Uterus (tissue), 4 donors: ENCODE data around the gene MLEC. TPM values are rescaled to one million over a fixed set of nuclear protein-coding genes. Genes with fewer than 3 reads are reported as not detected.
A peak's percentile ranks its signal among the peaks of the same experiment; 100 is the strongest.

ENCODE experiments used
- DNase-seq, 2 donors: peaks; one replicate each; pipeline ENCODE4 v3.0.0-alpha.2; 2019 to 2020
- H3K27ac ChIP-seq, 2 donors: fragments of 200-600 bp; sonication (generic); 1 replicate in 1 of 2; 2 replicates in 1 of 2; pipeline ENCODE4 v1.5.1; 2016 to 2018
- H3K27me3 ChIP-seq, 2 donors: fragments of 200-600 bp; sonication (generic); one replicate each; pipeline ENCODE4 v1.5.1; 2018 to 2019; ENCODE audit warnings: control low read depth in 1 of 2
- H3K36me3 ChIP-seq, 2 donors: fragments of 200-600 bp; sonication (generic); one replicate each; pipeline ENCODE4 v1.5.1; 2019; ENCODE audit warnings: control low read depth in 1 of 2
- H3K4me1 ChIP-seq, 2 donors: fragments of 200-600 bp; sonication (generic); one replicate each; pipeline ENCODE4 v1.5.1; 2018 to 2019; ENCODE audit warnings: control low read depth in 1 of 2
- H3K4me3 ChIP-seq, 2 donors: fragments of 200-600 bp; sonication (generic); 1 replicate in 1 of 2; 2 replicates in 1 of 2; pipeline ENCODE4 v1.5.1; 2018 to 2019; ENCODE audit warnings: mild to moderate bottlenecking in 1 of 2
- H3K9me3 ChIP-seq, 2 donors: fragments of 200-600 bp; sonication (generic); one replicate each; pipeline ENCODE4 v1.5.1; 2019; ENCODE audit warnings: control low read depth in 1 of 2
- POLR2A ChIP-seq, 2 donors: fragments of 450-650 bp; IDR thresholded peaks; one replicate each; pipeline ENCODE4 v1.6.1; 2016; ENCODE audit warnings: antibody characterized with exemption in 2 of 2, mild to moderate bottlenecking in 1 of 2, moderate library complexity in 1 of 2
- intact Hi-C: fragments of 100-400 bp; cut with DNase I; formaldehyde crosslinking; loops from one replicate; pipeline ENCODE4 v1.15.1; 2023; ENCODE audit warnings: low total_unique reads
- total RNA-seq, 4 donors: library from RNA; depleted of rRNA in 3 of 4; stranded (reverse); fragments of >200 nt in 3 of 4; gene quantifications; one replicate each; pipeline versions ENCODE4 v1.1.0 to v1.2.4, GENCODE V29; 2014 to 2023
- TF ChIP-seq, protein P1 (sequence below), 4 experiments: fragments of 200-600 bp in 2 of 4; fragments of 450-650 bp in 2 of 4; sonication (generic) in 2 of 4; IDR thresholded peaks; one replicate each; pipeline ENCODE4 v1.5.1; 2016 to 2019; ENCODE audit warnings: antibody characterized with exemption in 4 of 4, mild to moderate bottlenecking in 2 of 4, moderate library complexity in 1 of 4
- donor health status: DM: yes; HTN: yes; CAD: no.

Gene MLEC
- total RNA-seq, 4 donors from 2014 or later: 15.6 to 108 (median 53.5) TPM

DNA sequence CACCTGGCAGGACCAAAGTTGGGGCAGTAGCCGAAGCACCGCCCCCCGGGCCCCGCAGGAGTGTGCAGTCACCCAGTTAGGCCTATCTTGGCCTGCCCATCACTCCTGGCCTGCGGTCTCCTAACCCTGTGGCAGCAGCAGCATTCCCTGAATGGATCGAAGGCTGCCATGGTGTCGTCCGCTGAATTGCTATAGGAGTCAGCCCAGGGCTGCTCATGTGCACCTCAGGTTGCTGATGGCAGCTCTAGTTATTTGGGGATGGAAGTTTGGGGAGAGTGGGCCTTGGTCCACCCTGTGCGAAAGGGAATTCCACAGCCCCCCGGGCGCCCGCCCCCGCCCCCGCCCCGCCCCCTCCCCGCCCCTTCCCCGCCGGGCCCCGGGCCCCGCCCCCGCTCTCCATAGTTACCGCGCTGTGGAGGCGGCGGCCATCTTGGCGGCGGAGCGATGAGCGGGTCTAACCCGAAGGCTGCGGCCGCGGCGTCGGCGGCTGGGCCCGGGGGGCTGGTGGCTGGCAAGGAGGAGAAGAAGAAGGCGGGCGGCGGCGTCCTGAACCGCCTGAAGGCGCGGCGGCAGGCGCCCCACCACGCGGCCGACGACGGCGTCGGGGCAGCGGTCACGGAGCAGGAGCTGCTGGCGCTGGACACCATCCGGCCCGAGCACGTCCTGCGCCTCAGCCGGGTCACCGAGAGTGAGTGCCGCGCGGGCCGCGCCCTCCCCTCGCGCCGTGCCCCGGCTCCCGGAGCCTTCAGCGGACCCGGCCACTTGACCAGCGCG, 23.3 kb downstream of the MLEC start, which contains the start of gene UNC119B:
UNC119B (plus strand) TSS at position 428 of the 774 bp plus-strand sequence; CDS start at position 445, 17 bp downstream.
- intact Hi-C loops: loop anchor here (5.0 kb wide), 1 partner anchor 63 kb away; no protein-coding TSS in a partner anchor
- TF ChIP-seq, protein P1, sequence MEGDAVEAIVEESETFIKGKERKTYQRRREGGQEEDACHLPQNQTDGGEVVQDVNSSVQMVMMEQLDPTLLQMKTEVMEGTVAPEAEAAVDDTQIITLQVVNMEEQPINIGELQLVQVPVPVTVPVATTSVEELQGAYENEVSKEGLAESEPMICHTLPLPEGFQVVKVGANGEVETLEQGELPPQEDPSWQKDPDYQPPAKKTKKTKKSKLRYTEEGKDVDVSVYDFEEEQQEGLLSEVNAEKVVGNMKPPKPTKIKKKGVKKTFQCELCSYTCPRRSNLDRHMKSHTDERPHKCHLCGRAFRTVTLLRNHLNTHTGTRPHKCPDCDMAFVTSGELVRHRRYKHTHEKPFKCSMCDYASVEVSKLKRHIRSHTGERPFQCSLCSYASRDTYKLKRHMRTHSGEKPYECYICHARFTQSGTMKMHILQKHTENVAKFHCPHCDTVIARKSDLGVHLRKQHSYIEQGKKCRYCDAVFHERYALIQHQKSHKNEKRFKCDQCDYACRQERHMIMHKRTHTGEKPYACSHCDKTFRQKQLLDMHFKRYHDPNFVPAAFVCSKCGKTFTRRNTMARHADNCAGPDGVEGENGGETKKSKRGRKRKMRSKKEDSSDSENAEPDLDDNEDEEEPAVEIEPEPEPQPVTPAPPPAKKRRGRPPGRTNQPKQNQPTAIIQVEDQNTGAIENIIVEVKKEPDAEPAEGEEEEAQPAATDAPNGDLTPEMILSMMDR (IDR thresholded peaks at IDR 0.05): peak in 1 of 4 experiments; percentile 22
- peak in 1 of 2 donors; percentile 43 for TF ChIP-seq POLR2A (IDR thresholded peaks at IDR 0.05)

DNA sequence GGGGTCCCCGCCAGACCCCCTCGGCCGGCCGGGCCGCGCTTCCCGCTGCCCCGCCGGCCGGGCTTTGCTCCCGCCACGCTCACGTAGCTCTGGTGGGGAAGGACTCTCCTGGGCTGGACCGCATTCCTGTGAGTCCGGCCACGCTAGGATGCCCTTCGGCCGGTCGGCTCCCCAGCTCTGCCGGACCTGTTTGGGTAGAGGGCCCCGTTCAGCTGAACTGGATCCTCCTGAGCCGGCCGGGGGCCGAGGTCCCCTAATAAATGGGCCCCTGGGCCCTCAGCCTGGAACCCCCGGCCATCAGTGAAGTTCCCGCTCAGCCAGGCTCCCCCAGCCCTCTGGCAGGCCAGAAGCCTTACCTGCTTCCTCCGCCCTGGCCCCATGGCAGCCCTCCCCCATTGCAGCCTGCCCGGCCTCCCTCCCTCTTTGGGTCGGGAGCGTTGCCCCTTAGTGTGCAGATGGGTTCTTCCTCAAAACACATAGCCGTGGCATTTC, 23.9 kb downstream of the MLEC start:
- H3K27me3 ChIP-seq: no peaks in the 10 kb centered on the region
- peak overlapping the region; percentile 88 to 89 for H3K27ac ChIP-seq
- intact Hi-C loops: loop anchor here (5.0 kb wide), 1 partner anchor 64 kb away; no protein-coding TSS in a partner anchor
- DNase-seq: peak; percentile 22 to 27
- H3K4me1 ChIP-seq: peaks cover 0 to 7% of the 10 kb centered on the region in 2 donors
- no peak for TF ChIP-seq POLR2A (IDR thresholded peaks at IDR 0.05)
- TF ChIP-seq, protein P1 (IDR thresholded peaks at IDR 0.05): no peak
- no peaks in the 10 kb centered on the region for H3K9me3 ChIP-seq
- peak overlapping the region; percentile 39 to 79 for H3K4me3 ChIP-seq
- no peaks in the 10 kb centered on the region for H3K36me3 ChIP-seq

More for the DNA sequence above, 23.3 kb downstream of the MLEC start, which contains the start of gene UNC119B:
- H3K27me3 ChIP-seq: no peaks in the 10 kb centered on the region
- DNase-seq: peak; percentile 48 to 70
- peaks cover 0 to 7% of the 10 kb centered on the region in 2 donors for H3K4me1 ChIP-seq
- no peaks in the 10 kb centered on the region for H3K9me3 ChIP-seq
- peak within 1 kb of the TSS; percentile 39 to 79 for H3K4me3 ChIP-seq
- H3K36me3 ChIP-seq: no peaks in the 10 kb centered on the region
- peak within 1 kb of the TSS; percentile 88 to 89 for H3K27ac ChIP-seq

DNA sequence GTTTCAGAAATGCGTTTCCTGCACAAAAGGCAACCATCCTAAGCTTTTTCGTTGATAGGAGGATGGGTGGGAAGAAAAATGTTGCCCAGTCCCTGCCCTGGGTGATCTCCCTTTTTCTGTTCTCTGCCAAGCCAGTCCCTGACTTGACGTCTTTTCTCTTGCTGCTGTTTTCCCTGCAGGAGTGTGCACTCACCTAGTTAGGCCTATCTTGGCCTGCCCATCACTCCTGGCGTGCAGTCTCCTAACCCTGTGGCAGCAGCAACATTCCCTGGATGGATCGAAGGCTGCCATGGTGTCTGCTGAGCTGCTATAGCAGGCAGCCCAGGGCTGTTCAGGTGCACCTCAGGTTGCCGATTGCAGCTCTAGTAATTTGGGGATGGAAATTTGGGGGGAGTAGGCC, 24.5 kb downstream of the MLEC start:
- no peak for DNase-seq
- no peaks in the 10 kb centered on the region for H3K27me3 ChIP-seq
- TF ChIP-seq, protein P1 (IDR thresholded peaks at IDR 0.05): no peak
- no peak for TF ChIP-seq POLR2A (IDR thresholded peaks at IDR 0.05)
- no peaks in the 10 kb centered on the region for H3K9me3 ChIP-seq
- peak overlapping the region; percentile 39 to 79 for H3K4me3 ChIP-seq
- H3K36me3 ChIP-seq: no peaks in the 10 kb centered on the region
- H3K4me1 ChIP-seq: peaks cover 0 to 7% of the 10 kb centered on the region in 2 donors
- intact Hi-C loops: loop anchor here (5.0 kb wide), 1 partner anchor 64 kb away; no protein-coding TSS in a partner anchor
- H3K27ac ChIP-seq: peak overlapping the region; percentile 88 to 89

DNA sequence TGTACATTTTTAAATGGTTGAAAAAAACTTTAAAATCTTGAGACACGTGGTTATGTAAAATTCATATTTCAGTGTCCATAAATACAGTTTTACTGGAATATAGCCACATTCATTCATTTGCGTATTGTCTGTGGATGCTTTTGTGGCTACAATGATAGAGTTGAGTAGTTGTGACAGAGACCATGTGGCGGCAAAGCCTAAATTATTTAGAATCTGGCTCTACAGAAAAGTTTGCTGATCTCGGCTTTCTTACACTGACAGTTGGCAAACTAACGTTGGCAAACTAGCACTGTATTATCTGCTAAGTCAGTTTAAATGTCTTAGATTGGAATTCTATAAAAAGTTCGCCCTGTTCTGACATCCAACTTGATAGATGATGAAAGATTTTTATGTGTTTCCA, 25.7 kb downstream of the MLEC start:
- no peak overlapping the region for H3K4me3 ChIP-seq
- peaks cover 0 to 7% of the 10 kb centered on the region in 2 donors for H3K4me1 ChIP-seq
- H3K36me3 ChIP-seq: no peaks in the 10 kb centered on the region
- H3K9me3 ChIP-seq: no peaks in the 10 kb centered on the region
- no peak for DNase-seq
- H3K27me3 ChIP-seq: no peaks in the 10 kb centered on the region
- TF ChIP-seq, protein P1 (IDR thresholded peaks at IDR 0.05): no peak
- no peak for TF ChIP-seq POLR2A (IDR thresholded peaks at IDR 0.05)
- intact Hi-C loops: loop anchor here (5.0 kb wide), 1 partner anchor 65 kb away; no protein-coding TSS in a partner anchor
- H3K27ac ChIP-seq: peak overlapping the region in 1 of 2 donors; percentile 88
